GM23338 (cell line): ENCODE data around the gene KLHL25. TPM values are rescaled to one million over a fixed set of nuclear protein-coding genes. Genes with fewer than 3 reads are reported as not detected.

ENCODE experiments used
- ATAC-seq: fragments of 200-7000 bp; cut with Tn5 transposase; 3 replicates; pipeline ENCODE4 v1.9.1; 2020
- DNase-seq: peaks from one replicate; pipeline ENCODE4 v3.0.0-alpha.2; 2015; ENCODE audit warnings: low spot score
- H2AFZ ChIP-seq: fragments of 200-600 bp; sonication (generic); 2 replicates; pipeline ENCODE4 v1.8.0; 2016; ENCODE audit warnings: antibody characterized with exemption, mild to moderate bottlenecking, moderate library complexity
- H3F3A ChIP-seq: fragments of 200-600 bp; sonication (generic); replicated peaks from 2 replicates; pipeline ENCODE4 v1.8.0; 2017; ENCODE audit warnings: antibody characterized with exemption, mixed run types, low read depth
- H3K27ac ChIP-seq: fragments of 200-600 bp; sonication (generic); 2 replicates; pipeline ENCODE4 v1.6.1; 2016; ENCODE audit warnings: low read depth
- H3K27me3 ChIP-seq: fragments of 200-600 bp; sonication (generic); 2 replicates; pipeline ENCODE4 v1.8.0; 2016; ENCODE audit warnings: mild to moderate bottlenecking, mixed run types, moderate library complexity; ENCODE audit not compliant: insufficient read depth
- H3K36me3 ChIP-seq: fragments of 200-600 bp; sonication (generic); 2 replicates; pipeline ENCODE4 v1.8.0; 2016; ENCODE audit warnings: mild to moderate bottlenecking; ENCODE audit not compliant: insufficient read depth
- H3K4me1 ChIP-seq: fragments of 200-600 bp; sonication (generic); 2 replicates; pipeline ENCODE4 v1.8.0; 2016; ENCODE audit warnings: mild to moderate bottlenecking, moderate library complexity; ENCODE audit not compliant: insufficient read depth
- H3K4me2 ChIP-seq: fragments of 200-600 bp; sonication (generic); 2 replicates; pipeline ENCODE4 v1.7.1; 2017; ENCODE audit warnings: mixed run types
- H3K4me3 ChIP-seq: fragments of 200-600 bp; sonication (generic); 2 replicates; pipeline ENCODE4 v1.6.1; 2016; ENCODE audit warnings: mixed run types
- H3K79me2 ChIP-seq: fragments of 200-600 bp; sonication (generic); replicated peaks from 2 replicates; pipeline ENCODE4 v1.8.0; 2017; ENCODE audit warnings: mild to moderate bottlenecking; ENCODE audit not compliant: insufficient read depth
- H3K9me2 ChIP-seq: fragments of 200-600 bp; sonication (generic); 2 replicates; pipeline ENCODE4 v1.8.0; 2017; ENCODE audit not compliant: insufficient read depth
- H4K20me1 ChIP-seq: fragments of 200-600 bp; sonication (generic); replicated peaks from 2 replicates; pipeline ENCODE4 v1.8.0; 2017; ENCODE audit warnings: mild to moderate bottlenecking; ENCODE audit not compliant: insufficient read depth
- H3K27ac Mint-ChIP-seq: 2 replicates; pipeline ENCODE4 v1.8.0; 2020; ENCODE audit warnings: inconsistent platforms, mild to moderate bottlenecking, moderate library complexity, mixed read lengths
- H3K27me3 Mint-ChIP-seq: 3 replicates; pipeline ENCODE4 v1.8.0; 2022; ENCODE audit warnings: low read depth, mild to moderate bottlenecking, moderate library complexity, mixed read lengths, inconsistent platforms; ENCODE audit not compliant: insufficient read depth, poor library complexity
- H3K36me3 Mint-ChIP-seq: 3 replicates; pipeline ENCODE4 v1.8.0; 2021; ENCODE audit warnings: low read depth, mild to moderate bottlenecking, inconsistent platforms, moderate library complexity, mixed read lengths
- H3K4me1 Mint-ChIP-seq: 3 replicates; pipeline ENCODE4 v1.8.0; 2020; ENCODE audit warnings: mild to moderate bottlenecking, inconsistent platforms, mixed read lengths
- H3K4me3 Mint-ChIP-seq: 3 replicates; pipeline ENCODE4 v1.8.0; 2021; ENCODE audit warnings: moderate library complexity, mild to moderate bottlenecking, inconsistent platforms, mixed read lengths
- H3K9me3 Mint-ChIP-seq: 3 replicates; pipeline ENCODE4 v1.8.0; 2020; ENCODE audit warnings: moderate library complexity, mild to moderate bottlenecking, inconsistent platforms, mixed read lengths
- CREB1 ChIP-seq: fragments of 250-450 bp; sonication (Bioruptor Pico); IDR thresholded peaks from 2 replicates; pipeline ENCODE4 v1.5.0; 2020; ENCODE audit warnings: low read depth, mild to moderate bottlenecking, moderate library complexity
- EZH2 ChIP-seq: fragments of 200-600 bp; sonication (generic); IDR thresholded peaks from one replicate; pipeline ENCODE4 v1.8.0; 2017; ENCODE audit warnings: antibody characterized with exemption, mild to moderate bottlenecking, low read depth; ENCODE audit not compliant: unreplicated experiment
- EZH2phosphoT487 ChIP-seq: fragments of 200-600 bp; sonication (generic); IDR thresholded peaks from one replicate; pipeline ENCODE4 v1.8.1; 2018; ENCODE audit warnings: antibody characterized with exemption; ENCODE audit not compliant: unreplicated experiment
- JUNB ChIP-seq: IDR thresholded peaks from one replicate; pipeline ENCODE4 v1.6.1; 2016; ENCODE audit warnings: antibody characterized with exemption; ENCODE audit not compliant: unreplicated experiment
- NANOG ChIP-seq: IDR thresholded peaks from 2 replicates; pipeline ENCODE4 v1.6.1; 2016; ENCODE audit warnings: antibody characterized with exemption, borderline replicate concordance
- POLR2AphosphoS5 ChIP-seq: IDR thresholded peaks from 2 replicates; pipeline ENCODE4 v1.6.1; 2016; ENCODE audit warnings: antibody characterized with exemption, low read depth
- STAT1 ChIP-seq: IDR thresholded peaks from one replicate; pipeline ENCODE4 v1.6.1; 2016; ENCODE audit warnings: antibody characterized with exemption; ENCODE audit not compliant: unreplicated experiment
- ZNF114 ChIP-seq: fragments of 250-450 bp; sonication (Bioruptor Pico); IDR thresholded peaks from 2 replicates; pipeline ENCODE4 v1.5.0; 2020; ENCODE audit warnings: mild to moderate bottlenecking, moderate library complexity
- ZNF331 ChIP-seq: fragments of 250-450 bp; sonication (Bioruptor Pico); IDR thresholded peaks from 2 replicates; pipeline ENCODE4 v1.5.0; 2020; ENCODE audit warnings: low read depth, mild to moderate bottlenecking, moderate library complexity
- polyA plus RNA-seq: library from polyadenylated mRNA; unstranded; fragments of >200 nt; fragmentation: Nextera tagmentation; extraction: Ambion mirVana; gene quantifications from 2 replicates; pipeline ENCODE4 v1.2.1, GENCODE V29; 2016
- total RNA-seq: library from RNA; depleted of rRNA; stranded (reverse); fragments of >200 nt; shearing (Covaris generic); gene quantifications from 2 replicates; pipeline ENCODE4 v1.2.3, GENCODE V29; 2014
- TF ChIP-seq, protein P1 (sequence below): IDR thresholded peaks from one replicate; pipeline ENCODE4 v1.6.1; 2018; ENCODE audit warnings: antibody characterized with exemption; ENCODE audit not compliant: unreplicated experiment
- TF ChIP-seq, protein P2 (sequence below): fragments of 250-450 bp; sonication (Bioruptor Pico); IDR thresholded peaks from 2 replicates; pipeline ENCODE4 v1.5.0; 2020; ENCODE audit warnings: mild to moderate bottlenecking, moderate library complexity
- TF ChIP-seq, protein P3 (sequence below), 2 experiments: fragments of 200-600 bp in 1 of 2; sonication (generic) in 1 of 2; conservative IDR thresholded peaks; 2 replicates each; pipeline versions ENCODE4 v1.5.1 to v1.6.1; 2016 to 2017; ENCODE audit warnings: antibody characterized with exemption in 2 of 2, low read depth in 2 of 2, mild to moderate bottlenecking in 2 of 2, moderate library complexity in 1 of 2
- TF ChIP-seq, protein P4 (sequence below): IDR thresholded peaks from 2 replicates; pipeline ENCODE4 v1.6.1; 2016; ENCODE audit warnings: antibody characterized with exemption

Gene KLHL25
- total and polyA plus RNA-seq, 2 experiments from 2014 or later: 5.2 to 28.5 TPM

DNA sequence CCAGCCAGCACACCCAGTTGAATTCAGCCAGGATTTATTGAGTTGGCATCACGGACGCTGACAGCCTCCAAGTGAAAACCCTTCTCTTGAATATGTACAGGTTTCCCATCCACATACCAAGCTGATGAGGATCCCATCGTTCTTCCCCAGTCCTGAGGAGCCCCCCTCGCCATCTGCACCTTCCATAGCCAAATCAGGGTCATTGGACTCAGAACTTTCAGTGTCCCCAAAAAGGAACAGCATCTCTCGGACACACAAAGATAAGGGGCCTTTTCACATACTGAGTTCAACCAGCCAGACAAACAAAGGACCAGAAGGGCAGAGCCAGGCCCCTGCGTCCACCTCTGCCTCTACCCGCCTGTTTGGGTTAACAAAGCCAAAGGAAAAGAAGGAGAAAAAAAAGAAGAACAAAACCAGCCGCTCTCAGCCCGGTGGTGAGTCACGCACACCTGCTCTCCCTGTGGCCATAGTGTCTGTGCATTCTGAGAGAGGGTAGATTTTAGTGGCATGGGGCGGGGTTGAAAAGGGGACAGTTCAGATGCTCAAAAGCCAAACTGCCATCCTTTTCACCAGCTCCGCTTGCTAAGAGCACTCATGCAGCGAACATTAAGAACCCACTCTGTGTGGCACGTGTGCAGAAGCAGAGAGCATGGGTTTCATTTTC lies 51.2 kb downstream of the KLHL25 start:
- no peak for DNase-seq
- Histone ChIP-seq H3K79me2 (no peaks in the 10 kb centered on the region; the same call in 1 of the 2 replicates), H3K27me3 (no peaks in the 10 kb centered on the region), H2AFZ (no peak overlapping the region), H3K4me3 (no peak overlapping the region), H3K36me3 (0 out of 2 replicates have a peak, but pooled peaks cover 12% of the 10 kb centered on the region), H4K20me1 (no peaks in the 10 kb centered on the region; the same call in 1 of the 2 replicates), H3K9me2 (no peaks in the 10 kb centered on the region), H3K4me2 (no peak overlapping the region), H3F3A (no peaks in the 10 kb centered on the region), H3K4me1 (peaks cover 19% of the 10 kb centered on the region), H3K27ac (no peak overlapping the region)
- ATAC-seq: no peak
- peaks cover 57% of the 10 kb centered on the region for H3K36me3 Mint-ChIP-seq
- peak overlapping the region; percentile 61; the same call in 1 of the 2 replicates for H3K27ac Mint-ChIP-seq
- peaks cover 19% of the 10 kb centered on the region for H3K27me3 Mint-ChIP-seq
- no peaks in the 10 kb centered on the region; the same call in 2 of the 3 replicates for H3K9me3 Mint-ChIP-seq
- TF ChIP-seq POLR2AphosphoS5 (no peak), EZH2phosphoT487 (no peak), JUNB (no peak), ZNF331 (no peak), STAT1 (no peak), CREB1 (CRISPR knock-in tag) (no peak), ZNF114 (CRISPR knock-in tag) (no peak), NANOG (no peak), EZH2 (no peak)
- TF ChIP-seq, protein P1, sequence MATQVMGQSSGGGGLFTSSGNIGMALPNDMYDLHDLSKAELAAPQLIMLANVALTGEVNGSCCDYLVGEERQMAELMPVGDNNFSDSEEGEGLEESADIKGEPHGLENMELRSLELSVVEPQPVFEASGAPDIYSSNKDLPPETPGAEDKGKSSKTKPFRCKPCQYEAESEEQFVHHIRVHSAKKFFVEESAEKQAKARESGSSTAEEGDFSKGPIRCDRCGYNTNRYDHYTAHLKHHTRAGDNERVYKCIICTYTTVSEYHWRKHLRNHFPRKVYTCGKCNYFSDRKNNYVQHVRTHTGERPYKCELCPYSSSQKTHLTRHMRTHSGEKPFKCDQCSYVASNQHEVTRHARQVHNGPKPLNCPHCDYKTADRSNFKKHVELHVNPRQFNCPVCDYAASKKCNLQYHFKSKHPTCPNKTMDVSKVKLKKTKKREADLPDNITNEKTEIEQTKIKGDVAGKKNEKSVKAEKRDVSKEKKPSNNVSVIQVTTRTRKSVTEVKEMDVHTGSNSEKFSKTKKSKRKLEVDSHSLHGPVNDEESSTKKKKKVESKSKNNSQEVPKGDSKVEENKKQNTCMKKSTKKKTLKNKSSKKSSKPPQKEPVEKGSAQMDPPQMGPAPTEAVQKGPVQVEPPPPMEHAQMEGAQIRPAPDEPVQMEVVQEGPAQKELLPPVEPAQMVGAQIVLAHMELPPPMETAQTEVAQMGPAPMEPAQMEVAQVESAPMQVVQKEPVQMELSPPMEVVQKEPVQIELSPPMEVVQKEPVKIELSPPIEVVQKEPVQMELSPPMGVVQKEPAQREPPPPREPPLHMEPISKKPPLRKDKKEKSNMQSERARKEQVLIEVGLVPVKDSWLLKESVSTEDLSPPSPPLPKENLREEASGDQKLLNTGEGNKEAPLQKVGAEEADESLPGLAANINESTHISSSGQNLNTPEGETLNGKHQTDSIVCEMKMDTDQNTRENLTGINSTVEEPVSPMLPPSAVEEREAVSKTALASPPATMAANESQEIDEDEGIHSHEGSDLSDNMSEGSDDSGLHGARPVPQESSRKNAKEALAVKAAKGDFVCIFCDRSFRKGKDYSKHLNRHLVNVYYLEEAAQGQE: no peak
- TF ChIP-seq, protein P2, sequence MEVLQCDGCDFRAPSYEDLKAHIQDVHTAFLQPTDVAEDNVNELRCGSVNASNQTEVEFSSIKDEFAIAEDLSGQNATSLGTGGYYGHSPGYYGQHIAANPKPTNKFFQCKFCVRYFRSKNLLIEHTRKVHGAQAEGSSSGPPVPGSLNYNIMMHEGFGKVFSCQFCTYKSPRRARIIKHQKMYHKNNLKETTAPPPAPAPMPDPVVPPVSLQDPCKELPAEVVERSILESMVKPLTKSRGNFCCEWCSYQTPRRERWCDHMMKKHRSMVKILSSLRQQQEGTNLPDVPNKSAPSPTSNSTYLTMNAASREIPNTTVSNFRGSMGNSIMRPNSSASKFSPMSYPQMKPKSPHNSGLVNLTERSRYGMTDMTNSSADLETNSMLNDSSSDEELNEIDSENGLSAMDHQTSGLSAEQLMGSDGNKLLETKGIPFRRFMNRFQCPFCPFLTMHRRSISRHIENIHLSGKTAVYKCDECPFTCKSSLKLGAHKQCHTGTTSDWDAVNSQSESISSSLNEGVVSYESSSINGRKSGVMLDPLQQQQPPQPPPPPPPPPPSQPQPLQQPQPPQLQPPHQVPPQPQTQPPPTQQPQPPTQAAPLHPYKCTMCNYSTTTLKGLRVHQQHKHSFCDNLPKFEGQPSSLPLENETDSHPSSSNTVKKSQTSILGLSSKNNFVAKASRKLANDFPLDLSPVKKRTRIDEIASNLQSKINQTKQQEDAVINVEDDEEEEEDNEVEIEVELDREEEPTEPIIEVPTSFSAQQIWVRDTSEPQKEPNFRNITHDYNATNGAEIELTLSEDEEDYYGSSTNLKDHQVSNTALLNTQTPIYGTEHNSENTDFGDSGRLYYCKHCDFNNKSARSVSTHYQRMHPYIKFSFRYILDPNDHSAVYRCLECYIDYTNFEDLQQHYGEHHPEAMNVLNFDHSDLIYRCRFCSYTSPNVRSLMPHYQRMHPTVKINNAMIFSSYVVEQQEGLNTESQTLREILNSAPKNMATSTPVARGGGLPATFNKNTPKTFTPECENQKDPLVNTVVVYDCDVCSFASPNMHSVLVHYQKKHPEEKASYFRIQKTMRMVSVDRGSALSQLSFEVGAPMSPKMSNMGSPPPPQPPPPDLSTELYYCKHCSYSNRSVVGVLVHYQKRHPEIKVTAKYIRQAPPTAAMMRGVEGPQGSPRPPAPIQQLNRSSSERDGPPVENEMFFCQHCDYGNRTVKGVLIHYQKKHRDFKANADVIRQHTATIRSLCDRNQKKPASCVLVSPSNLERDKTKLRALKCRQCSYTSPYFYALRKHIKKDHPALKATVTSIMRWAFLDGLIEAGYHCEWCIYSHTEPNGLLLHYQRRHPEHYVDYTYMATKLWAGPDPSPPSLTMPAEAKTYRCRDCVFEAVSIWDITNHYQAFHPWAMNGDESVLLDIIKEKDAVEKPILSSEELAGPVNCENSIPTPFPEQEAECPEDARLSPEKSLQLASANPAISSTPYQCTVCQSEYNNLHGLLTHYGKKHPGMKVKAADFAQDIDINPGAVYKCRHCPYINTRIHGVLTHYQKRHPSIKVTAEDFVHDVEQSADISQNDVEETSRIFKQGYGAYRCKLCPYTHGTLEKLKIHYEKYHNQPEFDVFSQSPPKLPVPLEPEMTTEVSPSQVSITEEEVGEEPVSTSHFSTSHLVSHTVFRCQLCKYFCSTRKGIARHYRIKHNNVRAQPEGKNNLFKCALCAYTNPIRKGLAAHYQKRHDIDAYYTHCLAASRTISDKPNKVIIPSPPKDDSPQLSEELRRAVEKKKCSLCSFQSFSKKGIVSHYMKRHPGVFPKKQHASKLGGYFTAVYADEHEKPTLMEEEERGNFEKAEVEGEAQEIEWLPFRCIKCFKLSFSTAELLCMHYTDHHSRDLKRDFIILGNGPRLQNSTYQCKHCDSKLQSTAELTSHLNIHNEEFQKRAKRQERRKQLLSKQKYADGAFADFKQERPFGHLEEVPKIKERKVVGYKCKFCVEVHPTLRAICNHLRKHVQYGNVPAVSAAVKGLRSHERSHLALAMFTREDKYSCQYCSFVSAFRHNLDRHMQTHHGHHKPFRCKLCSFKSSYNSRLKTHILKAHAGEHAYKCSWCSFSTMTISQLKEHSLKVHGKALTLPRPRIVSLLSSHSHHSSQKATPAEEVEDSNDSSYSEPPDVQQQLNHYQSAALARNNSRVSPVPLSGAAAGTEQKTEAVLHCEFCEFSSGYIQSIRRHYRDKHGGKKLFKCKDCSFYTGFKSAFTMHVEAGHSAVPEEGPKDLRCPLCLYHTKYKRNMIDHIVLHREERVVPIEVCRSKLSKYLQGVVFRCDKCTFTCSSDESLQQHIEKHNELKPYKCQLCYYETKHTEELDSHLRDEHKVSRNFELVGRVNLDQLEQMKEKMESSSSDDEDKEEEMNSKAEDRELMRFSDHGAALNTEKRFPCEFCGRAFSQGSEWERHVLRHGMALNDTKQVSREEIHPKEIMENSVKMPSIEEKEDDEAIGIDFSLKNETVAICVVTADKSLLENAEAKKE (CRISPR knock-in tag): no peak
- TF ChIP-seq, protein P3, sequence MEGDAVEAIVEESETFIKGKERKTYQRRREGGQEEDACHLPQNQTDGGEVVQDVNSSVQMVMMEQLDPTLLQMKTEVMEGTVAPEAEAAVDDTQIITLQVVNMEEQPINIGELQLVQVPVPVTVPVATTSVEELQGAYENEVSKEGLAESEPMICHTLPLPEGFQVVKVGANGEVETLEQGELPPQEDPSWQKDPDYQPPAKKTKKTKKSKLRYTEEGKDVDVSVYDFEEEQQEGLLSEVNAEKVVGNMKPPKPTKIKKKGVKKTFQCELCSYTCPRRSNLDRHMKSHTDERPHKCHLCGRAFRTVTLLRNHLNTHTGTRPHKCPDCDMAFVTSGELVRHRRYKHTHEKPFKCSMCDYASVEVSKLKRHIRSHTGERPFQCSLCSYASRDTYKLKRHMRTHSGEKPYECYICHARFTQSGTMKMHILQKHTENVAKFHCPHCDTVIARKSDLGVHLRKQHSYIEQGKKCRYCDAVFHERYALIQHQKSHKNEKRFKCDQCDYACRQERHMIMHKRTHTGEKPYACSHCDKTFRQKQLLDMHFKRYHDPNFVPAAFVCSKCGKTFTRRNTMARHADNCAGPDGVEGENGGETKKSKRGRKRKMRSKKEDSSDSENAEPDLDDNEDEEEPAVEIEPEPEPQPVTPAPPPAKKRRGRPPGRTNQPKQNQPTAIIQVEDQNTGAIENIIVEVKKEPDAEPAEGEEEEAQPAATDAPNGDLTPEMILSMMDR (conservative IDR thresholded peaks at IDR 0.05; ENCODE audit: low read depth in 2 of 2): no peak
- TF ChIP-seq, protein P4, sequence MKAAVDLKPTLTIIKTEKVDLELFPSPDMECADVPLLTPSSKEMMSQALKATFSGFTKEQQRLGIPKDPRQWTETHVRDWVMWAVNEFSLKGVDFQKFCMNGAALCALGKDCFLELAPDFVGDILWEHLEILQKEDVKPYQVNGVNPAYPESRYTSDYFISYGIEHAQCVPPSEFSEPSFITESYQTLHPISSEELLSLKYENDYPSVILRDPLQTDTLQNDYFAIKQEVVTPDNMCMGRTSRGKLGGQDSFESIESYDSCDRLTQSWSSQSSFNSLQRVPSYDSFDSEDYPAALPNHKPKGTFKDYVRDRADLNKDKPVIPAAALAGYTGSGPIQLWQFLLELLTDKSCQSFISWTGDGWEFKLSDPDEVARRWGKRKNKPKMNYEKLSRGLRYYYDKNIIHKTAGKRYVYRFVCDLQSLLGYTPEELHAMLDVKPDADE: no peak
- peaks cover 29% of the 10 kb centered on the region for H3K4me1 Mint-ChIP-seq
- H3K4me3 Mint-ChIP-seq: no peak overlapping the region
